PFSK-1 (cell line): ENCODE data around the gene IL1R2.

ENCODE experiments used
- FOXP2 ChIP-seq: optimal IDR thresholded peaks from 2 replicates; pipeline ENCODE3; 2011; ENCODE audit warnings: borderline replicate concordance, control low read depth, inconsistent platforms; ENCODE audit not compliant: insufficient read depth; ENCODE audit errors: extremely low read length, extremely low read depth
- POLR2AphosphoS5 ChIP-seq: IDR thresholded peaks from 2 replicates; pipeline ENCODE4 v1.6.1; 2012; ENCODE audit warnings: low read depth, mild to moderate bottlenecking, control low read depth, low read length, moderate library complexity
- REST ChIP-seq, 2 experiments: IDR thresholded peaks; 2 replicates each; pipeline versions ENCODE4 v1.6.1 to v1.8.0; 2011 to 2012; ENCODE audit warnings: low read depth in 2 of 2, low read length in 2 of 2, control low read depth in 1 of 2, inconsistent platforms in 1 of 2, mild to moderate bottlenecking in 1 of 2, moderate library complexity in 1 of 2; ENCODE audit not compliant: insufficient read depth in 1 of 2
- SIN3A ChIP-seq: IDR thresholded peaks from 2 replicates; pipeline ENCODE4 v1.6.1; 2012; ENCODE audit warnings: mild to moderate bottlenecking, low read length, moderate library complexity, borderline replicate concordance; ENCODE audit not compliant: insufficient read depth
- TAF1 ChIP-seq: IDR thresholded peaks from 2 replicates; pipeline ENCODE4 v1.6.1; 2012; ENCODE audit warnings: low read length, control low read depth, borderline replicate concordance; ENCODE audit not compliant: insufficient read depth

IL1R2 gene

GRCh38 chr2:101958061-101958460, 33.7 kb upstream of the IL1R2 start:
- TF ChIP-seq POLR2AphosphoS5 (no peak), FOXP2 (no peak), REST (IDR thresholded peaks at IDR 0.05; ENCODE audit: insufficient read depth in 1 of 2, low read depth in 2 of 2, low read length in 2 of 2) (no peak)

DNA sequence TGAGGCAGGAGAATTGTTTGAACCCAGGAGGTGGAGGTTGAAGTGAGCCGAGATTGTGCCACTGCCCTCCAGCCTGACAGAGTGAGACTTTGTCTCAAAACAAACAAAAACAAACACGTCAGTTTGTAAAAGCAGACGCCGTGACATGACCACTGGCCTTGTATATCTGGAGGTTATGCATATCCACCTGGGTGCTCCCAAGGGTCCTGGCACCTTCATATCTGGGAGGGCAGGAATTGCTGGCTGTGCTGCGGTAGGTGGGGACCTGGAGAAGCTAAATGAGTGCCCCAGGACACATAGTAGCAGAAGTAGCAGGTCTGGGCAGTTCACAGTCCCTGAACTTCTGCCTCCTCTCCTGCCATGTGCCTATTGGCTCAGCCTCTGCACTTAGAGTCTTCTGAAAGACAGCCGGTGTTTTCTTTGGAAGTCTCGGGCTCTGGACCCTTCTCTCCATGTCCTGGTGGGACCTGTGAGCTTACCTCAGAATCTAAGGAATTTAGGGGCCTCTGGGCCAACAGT, 30.9 kb upstream of the IL1R2 start:
- TF ChIP-seq REST (IDR thresholded peaks at IDR 0.05; ENCODE audit: insufficient read depth in 1 of 2, low read depth in 2 of 2, low read length in 2 of 2): no peak
- no peak for TF ChIP-seq TAF1

GRCh38 chr2:101961338-101962191, 30.2 kb upstream of the IL1R2 start:
- TF ChIP-seq TAF1: no peak
- no peak for TF ChIP-seq REST (IDR thresholded peaks at IDR 0.05; ENCODE audit: insufficient read depth in 1 of 2, low read depth in 2 of 2, low read length in 2 of 2)
- no peak for TF ChIP-seq POLR2AphosphoS5
- no peak for TF ChIP-seq FOXP2
- no peak for TF ChIP-seq SIN3A

- TF ChIP-seq REST (IDR thresholded peaks at IDR 0.05; ENCODE audit: insufficient read depth in 1 of 2, low read depth in 2 of 2, low read length in 2 of 2) (no peak), POLR2AphosphoS5 (no peak), TAF1 (no peak), FOXP2 (no peak)
Observed at GRCh38 chr2:101962309-101962708, 29.5 kb upstream of the IL1R2 start.

DNA sequence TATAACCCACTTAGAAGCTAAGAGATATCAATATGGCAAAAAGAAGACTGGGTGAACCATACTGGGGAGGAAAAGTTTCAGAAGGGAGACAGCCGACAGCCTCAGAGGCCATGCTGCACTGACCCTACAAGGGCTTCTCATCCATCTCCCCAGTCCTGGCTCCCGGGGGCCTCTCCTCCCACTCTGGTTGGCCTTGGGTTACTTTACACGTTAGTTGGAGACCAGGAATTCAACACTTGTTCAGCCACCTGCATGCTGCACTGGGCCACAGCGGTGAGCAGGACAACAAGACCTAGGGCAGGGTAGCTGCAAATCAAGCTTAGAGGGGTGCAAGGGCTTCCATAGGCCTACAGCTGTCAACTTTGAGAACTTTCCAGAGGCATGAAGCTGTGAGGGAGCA, 28.6 kb upstream of the IL1R2 start:
- TF ChIP-seq SIN3A: no peak
- no peak for TF ChIP-seq TAF1
- no peak for TF ChIP-seq POLR2AphosphoS5
- no peak for TF ChIP-seq FOXP2
- TF ChIP-seq REST (IDR thresholded peaks at IDR 0.05; ENCODE audit: insufficient read depth in 1 of 2, low read depth in 2 of 2, low read length in 2 of 2): no peak
